Activated CD4-positive, alpha-beta T cell treated with anti-CD3 and anti-CD28 coated beads for 4 hours (primary cell): ENCODE measurements around the gene SLC1A7.

Experiments
- DNase-seq, 2 donors: peaks; one replicate each; pipeline ENCODE4 v3.0.0-alpha.2; 2020

Gene SLC1A7

DNA sequence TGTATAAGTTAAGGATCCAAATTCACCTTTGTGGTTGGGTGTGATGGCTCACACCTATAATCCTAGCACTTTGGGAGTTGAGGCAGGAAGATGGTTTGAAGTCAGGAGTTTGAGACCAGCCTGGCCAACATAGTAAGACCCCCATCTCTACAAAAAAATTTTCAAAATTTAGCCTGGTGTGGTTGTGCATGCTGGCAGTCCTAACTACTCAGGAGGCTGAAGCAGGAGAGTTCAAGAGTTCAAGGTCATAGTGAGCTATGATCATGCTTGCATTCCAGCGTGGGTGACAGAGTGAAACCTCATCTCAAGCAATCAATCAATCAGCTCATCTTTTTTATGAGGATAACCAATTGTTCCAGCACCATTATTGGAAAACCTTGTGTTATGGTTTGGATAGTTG, 16.5 kb upstream of the SLC1A7 start:
- no peak for DNase-seq

DNA sequence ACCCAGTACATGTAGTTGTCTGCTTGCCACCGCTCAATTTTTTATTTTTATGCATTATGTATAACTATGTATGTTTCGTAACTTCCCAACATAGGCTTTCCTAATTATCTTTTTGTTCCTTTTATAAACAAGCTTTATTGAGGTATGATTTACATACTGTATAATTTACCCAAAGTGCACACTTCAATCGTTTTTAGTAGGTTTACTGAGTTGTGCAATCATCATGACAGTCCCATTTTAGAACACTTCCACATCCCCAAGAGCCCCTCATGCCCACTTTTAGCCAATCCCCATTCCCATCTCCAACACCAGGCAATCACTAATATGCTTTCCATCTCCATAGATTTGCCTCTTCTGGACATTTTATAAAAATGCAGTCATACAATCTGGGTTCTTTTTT, 14.3 kb upstream of the SLC1A7 start:
- DNase-seq: no peak

DNA sequence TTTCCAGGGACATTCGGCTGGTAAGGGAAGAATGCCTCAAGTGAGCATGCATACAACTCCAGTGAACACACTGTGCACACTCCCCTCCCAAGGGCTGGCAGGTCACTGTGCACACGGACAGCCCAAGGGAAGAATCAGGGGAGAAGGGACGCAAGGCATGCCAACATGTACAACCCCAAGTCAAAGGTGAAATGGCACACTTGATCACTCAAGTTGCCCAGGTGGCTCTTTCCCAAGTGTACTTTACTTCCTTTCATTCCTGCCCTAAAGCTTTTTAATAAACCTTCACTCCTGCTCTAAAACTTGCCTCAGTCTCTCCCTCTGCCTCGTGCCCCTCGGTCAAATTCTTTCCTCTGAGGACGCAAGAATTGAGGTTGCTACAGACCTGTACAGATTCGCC, 13.5 kb upstream of the SLC1A7 start:
- DNase-seq: no peak

DNA sequence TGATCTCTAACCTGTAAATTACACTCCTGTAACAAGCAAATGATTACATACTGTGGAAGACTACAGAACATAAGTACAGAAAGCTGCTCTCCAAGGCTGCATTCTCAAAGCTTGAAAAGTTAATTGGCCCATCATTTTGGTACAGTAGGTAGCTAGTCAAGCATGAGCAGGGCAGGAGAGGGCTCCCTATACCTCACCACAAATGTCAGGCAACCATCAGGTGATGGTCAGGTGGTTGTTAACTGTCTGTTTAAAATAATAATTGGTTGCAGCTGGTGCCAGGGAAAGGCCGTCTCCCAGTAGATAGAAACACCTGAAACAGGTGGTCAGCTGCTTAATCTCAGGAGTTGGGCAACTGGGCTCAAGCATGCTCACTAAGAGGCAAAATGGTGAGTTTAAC, 13.1 kb upstream of the SLC1A7 start:
- no peak for DNase-seq

DNA sequence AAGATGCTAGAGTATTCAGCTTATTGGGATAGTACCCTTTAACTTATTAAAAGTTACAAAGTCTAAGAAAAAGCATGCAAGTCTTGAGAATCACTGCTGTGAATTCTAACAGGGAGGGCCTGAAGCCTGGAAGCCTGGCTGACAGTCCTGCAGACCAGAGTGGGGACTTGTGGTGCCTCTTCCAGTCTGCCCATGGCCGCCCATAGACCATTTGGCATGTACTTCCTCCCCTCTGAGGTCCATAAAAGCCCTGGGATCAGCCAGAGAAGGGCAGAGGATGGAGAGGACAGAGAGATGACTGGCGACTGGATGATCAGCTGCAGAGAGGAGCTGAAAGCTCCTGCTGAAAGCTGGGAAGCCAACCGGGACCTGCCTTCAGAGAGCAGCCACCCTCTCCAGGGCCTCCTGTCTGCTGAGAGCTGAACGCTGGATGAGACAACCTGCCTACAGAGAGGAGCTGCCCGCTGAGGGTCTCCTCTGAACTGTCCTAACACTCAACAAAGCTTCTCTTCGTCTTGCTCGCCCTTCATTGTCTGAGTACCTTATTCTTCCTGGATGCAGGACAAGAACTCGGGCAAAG, 12.5 kb upstream of the SLC1A7 start:
- DNase-seq: no peak

DNA sequence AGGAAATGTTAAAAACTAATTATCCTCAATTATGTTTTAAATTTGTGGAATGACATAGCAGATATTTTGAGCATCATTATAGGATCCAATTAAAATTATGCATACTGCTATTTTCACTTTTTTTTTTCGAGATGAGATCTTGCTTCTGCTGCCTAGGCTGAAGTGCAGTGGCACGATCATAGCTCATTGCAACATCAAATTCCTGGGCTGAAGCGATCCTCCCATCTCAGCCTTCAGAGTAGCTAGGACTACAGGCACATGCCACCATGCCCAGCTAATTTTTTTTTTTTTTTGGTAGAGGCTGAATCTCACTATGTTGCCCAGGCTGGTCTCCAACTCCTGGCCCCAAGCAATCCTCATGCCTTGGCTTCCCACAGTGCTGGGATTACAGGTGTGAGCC, 11.3 kb upstream of the SLC1A7 start:
- no peak for DNase-seq

DNA sequence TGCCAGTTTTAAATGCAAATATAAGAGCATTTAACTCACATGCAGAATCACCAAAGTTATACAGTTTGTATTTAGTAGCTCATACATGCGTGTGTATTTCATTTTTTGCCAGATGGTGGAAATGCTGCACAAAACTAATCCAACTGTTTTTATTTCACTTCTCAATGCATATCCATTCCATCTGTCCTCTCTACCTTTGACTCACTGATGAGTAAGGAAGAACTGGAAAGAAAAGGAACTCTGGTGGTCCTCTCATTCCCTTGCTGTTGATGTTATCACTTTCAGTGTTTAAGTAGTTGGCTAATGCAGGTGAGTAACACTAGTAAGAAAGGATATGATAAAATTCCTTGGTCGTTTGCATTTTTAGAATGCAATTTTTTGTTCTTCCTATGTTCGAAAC, 5.7 kb upstream of the SLC1A7 start:
- DNase-seq: no peak

DNA sequence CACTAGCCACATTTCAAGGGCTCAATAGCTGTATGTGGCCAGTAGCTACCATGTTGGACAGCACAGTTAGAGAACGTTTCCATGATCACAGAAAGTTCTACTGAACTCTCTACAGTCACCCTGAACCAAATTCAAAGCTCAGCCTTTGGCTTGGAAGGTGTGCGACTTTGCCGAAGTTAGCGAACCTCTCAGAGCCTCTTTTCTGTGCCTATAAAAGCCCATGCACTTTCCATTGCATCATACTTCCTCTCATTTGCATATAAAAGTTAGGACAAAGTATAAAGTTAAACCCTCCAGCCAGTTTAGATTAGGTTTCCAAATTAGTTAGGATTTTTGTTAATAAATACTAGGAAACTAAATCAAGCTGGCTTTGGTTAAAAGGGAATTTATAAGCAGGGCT, 4.7 kb upstream of the SLC1A7 start:
- no peak for DNase-seq

DNA sequence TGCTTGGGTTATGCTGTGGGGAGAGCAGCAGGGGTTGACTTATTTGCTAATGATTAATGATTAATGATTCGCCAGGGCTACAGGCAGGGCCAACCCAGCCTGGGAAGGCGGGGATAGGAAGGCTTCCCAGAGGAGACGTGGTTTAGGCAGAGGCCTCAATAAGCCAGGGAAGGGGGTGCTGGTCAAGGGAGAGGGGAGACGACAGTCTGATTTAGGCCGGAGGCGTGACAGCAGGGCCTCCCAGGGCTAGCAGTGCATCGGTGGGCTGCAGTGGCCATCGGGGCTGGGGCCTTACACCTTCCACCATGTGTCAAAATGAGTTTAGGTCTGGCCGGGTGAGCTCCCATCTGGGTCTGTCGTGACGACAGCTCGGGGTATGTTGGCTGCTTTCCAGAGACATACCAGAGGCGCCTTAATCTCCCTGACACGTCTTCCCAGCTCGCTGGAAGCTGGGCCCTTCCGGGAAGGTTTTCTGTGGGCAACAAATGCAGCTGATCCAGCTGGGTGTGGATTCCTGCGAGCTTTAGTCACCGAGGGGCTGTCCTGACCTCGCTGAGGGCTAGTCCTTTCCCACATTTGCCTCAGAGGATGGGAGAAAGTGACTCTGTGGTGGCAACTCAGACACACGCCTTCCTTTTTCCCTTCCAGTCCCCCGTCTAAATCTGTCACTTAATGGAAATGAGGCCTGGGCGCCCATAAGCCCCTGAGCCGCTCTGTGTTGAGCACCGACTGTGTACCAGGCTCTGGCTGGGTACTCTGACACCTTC, 3.7 kb upstream of the SLC1A7 start:
- no peak for DNase-seq

DNA sequence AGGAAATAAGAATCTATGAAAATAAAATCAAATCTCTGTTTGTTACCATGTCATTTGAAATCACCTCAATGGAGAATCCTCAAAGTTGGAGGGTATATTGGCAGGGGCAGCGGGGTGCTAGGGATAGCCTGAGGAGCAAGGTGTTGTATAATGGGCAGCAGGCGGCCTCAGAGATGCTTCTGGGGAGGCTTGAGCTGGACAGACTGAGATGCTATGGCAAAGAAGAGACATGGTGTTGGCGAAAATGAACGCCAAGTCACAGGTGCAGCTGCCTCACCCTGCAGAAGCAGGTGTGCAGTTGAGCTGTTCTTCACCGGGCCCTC, 3.1 kb upstream of the SLC1A7 start:
- DNase-seq: no peak

DNA sequence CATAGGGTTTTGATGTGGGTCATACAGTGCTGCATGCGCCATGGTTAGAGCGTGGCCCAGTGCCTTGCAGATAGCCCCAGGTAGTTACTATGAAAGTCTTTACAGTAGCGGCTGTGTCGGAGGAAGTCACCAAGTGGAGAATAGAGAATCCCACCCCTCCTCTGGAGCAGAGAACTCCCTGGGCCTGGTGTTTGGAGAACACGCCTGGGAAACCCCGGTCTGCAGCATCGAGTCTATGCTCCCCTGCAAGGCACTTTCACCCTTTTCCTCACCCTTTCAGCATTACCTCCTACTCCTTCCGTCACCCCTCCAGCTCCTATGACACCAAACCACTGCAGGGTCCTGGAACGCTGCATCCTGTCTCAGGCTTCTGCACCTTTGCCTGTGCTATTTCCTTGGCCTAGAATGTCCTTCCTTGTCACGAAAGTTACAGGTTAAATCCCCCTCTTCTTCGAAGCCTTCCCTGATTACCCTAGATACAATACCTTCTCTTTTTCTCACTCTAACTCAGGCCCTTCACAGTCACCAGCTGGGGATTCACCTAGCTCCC, 2.7 kb upstream of the SLC1A7 start:
- no peak for DNase-seq

DNA sequence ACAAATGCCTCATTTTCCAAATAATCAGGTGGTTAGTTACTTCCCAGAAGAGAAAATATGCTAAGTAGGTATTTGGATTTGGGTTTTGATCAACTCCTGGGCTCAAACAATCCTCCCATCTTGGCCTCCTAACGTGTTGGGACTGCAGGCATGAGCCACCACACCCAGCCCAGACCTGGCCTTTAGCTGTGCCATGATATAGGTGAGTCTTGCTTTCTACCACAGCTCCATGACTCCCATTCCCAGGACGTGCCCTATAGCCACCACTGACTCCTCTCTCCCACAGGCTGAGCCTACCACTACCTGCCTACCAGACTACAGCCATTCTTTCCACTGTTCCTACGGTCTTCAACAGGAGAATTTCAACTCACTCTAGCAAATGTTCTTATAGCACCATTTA, 1.8 kb upstream of the SLC1A7 start:
- no peak for DNase-seq

DNA sequence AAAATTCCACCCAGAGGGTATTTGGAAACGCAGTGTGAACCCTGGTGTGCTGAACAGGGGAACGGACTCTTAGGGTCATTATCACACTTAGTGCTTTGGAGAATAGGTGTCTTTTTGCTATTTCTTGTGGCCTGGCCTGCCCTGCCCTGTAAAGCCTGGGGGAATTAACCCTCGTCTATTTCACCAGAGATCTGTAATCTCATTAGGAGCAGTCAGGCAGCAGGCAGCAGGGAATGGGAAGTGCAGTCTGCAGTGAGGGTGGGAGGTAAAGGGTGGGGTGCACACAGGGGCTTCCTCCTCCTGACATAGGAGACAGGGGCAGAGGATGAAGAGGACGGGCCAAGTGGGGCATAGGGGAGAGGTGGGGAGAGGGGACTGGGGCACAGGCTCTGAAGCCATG, 1.1 kb upstream of the SLC1A7 start:
- no peak for DNase-seq

DNA sequence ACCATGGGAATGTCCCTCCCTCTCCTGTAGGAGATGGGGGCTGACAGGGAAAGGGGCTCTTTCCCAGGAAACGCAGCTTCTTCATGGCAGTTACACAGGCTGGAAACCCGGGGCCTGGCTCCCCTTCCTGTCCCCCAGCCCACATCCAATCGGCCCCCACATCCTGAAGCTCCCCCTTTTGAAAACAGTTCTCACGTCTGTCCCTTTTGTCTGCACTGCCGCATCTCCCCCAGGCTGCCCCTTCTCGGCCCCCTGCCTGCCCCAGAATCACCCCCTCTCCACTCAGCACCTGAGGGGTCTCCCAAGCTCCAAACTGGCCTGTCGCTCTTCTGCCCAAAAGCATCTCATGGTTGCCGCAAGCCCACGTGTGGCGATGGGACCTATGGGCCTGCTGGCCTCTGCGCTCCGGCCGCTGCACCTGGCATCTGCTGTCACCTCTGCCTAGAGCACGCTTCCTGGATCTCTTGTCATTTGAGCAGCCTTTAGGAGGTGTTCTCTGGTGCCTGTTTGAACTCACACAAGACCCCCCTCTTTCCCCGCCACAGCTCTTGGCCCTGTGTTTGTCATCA, 867 bp downstream of the SLC1A7 start:
- no peak for DNase-seq

DNA sequence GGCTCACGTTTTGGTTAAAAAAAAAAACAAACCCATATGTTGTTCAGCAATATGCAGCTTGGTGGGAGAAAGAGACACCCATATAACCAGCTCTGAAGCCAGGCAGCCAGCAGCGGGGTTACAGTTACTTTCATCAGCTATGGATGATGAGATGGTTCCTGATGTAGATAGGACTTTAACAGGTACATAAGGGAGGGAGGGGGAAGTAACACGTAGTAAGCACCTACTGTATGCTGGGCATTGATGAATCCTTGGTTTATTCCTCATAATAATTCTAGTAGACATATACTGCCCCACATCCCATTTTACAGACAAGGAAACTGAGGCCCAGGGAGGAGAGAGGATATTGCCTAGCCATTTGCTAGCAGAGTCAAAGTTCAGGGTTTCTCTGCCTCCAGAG, 2.0 kb downstream of the SLC1A7 start:
- DNase-seq: no peak

DNA sequence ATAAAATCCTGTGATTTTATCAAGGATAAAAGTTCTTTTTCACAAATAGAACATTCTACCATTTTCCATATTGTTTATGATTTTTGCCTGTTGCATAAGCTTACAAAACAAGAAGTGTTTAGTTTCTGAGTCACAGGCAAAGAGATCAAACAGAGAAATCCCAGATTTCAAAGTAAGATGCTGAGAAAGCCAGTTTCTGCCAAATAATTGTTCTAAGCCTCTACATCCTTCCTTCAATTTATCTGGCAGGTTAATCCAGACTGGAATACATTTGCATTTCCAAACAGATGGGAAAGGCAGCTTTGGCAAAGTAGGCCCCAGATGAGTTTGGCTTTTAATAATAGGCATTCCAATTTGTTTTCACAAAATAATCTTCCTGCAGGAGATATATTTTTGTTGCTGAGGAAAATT, 2.5 kb downstream of the SLC1A7 start:
- no peak for DNase-seq

DNA sequence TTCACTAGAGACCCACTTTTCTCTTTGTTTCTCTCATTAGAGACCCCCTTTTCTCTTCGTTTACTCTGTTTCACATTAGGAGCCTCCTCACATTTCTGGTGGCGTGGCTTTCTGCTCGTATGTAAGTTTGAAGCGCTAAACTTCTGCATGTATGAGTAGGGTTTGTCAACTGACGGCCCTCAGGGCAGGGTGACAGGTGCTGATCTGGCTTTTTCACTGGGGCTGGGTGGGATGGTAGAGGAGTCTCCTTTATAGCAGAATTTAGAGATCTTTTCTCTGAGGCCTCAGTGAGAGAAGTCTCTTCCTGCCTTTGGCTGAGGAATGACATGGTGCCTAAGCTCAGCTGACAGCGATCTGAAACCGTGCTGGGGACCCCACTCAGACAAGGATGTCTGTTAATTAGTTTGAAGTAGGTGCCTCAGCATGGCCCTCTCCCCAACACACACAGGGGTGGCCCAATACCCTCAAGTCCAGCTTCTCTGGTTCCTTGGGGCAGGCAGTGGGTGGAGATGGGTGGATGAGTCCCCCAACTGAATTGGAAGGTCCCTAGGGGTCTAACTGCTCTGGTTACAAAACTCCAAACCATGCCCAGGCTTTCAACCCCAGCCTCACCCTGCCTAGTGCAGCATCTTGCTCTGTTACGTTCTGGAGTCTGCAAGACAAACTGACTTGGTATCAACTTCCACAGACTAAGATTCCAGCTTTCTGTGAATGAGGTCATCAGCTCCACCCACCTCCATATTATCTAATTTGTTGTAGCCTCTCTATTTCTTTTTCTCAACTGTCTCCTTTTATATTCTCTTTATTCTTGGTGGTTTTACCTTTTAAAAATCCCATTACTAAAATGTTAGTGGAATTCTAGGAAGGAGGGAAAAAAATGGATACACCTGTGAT, 3.2 kb downstream of the SLC1A7 start:
- DNase-seq: no peak

DNA sequence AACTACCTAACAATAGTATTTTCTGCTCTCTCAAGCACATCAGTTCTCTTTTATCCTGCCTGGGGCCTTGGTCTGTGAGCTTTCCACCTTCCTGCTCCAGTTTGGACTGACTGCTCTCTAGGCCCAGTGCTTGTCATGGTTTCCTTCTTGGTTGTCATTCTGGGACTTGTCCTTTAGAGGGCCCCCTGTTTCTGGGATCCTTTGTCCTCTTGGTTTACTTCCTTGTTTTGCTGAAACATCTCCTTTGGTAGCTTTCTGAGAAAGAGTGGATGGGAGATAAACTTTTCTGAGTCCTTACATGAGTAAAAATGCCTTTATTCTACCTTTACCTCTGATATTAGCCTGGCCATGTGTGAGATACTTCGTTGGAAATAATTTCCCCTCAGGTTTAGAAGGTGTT, 4.7 kb downstream of the SLC1A7 start:
- no peak for DNase-seq

DNA sequence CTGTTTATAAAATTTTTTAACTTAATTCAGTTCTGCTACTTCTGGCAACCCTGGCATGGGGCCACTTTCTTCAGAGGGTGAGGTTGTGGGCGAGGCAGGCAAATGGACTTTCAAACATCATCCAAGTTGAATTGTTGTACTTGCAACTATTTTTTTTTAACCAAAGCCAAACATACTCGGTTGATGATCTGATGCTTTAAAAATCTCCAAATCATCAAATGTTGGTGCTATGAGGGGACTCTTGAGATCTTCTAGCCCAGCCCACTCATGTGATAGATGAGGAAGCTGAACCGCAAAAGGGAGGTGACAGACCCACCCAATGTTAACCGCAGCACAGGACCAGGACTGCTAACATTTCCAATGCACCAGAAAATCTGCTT, 6.7 kb downstream of the SLC1A7 start:
- DNase-seq: no peak

DNA sequence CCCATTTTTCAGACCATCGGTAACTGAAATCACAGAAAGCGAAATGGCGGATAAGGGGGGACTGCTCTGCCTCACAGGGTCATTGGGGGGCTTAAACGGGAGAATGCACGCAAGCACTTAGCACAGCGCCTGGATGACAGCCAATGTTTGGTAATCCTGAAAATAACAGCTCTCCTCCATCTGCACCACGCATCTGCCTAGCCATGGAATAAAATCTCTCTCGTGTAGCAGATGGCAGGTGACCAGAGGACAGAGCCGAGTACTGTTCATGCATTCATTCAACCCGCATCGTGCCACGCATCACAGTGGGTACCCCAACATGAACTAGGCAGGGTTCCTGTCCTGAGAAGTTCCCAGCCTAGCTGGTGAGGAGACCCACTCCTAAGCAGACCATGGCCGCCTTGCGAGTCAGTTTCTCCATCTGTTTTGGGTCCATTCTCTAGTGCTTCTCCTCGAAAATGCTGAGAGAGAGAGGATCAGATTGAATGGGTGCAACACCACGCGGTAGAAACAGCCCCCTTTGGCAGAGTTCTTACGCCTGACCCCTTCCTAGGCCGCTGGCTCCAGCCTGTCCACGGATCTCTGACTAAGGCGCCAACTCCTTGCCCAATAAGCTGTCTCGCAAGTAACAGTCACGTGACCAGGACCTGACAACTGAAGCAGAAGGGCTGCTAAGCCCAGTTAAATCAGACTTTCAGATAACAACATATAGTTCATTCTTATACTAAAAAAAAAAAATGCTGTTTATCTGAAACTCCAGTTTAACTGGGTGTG, 7.3 kb downstream of the SLC1A7 start:
- no peak for DNase-seq

DNA sequence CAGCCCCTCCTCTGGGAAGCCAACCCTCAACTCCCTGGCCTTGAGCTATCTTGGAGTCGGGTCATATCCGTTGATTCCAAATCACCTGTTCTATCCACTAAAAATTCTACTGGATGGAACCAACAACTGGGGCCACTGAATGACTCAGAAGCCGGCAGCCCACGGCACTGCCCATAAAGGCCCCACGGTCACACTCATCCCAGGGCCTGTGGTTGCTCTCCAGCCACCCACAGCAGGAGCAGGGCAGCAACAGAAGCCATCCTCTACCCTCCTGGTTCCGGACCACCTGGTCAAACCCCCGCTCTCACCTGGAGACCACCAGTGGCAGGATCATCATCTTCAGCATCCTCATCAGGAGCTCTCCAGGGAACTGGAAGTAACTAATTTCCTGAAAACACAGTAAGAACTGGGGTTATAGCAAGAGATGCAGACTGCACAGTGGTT, 8.4 kb downstream of the SLC1A7 start:
- no peak for DNase-seq

DNA sequence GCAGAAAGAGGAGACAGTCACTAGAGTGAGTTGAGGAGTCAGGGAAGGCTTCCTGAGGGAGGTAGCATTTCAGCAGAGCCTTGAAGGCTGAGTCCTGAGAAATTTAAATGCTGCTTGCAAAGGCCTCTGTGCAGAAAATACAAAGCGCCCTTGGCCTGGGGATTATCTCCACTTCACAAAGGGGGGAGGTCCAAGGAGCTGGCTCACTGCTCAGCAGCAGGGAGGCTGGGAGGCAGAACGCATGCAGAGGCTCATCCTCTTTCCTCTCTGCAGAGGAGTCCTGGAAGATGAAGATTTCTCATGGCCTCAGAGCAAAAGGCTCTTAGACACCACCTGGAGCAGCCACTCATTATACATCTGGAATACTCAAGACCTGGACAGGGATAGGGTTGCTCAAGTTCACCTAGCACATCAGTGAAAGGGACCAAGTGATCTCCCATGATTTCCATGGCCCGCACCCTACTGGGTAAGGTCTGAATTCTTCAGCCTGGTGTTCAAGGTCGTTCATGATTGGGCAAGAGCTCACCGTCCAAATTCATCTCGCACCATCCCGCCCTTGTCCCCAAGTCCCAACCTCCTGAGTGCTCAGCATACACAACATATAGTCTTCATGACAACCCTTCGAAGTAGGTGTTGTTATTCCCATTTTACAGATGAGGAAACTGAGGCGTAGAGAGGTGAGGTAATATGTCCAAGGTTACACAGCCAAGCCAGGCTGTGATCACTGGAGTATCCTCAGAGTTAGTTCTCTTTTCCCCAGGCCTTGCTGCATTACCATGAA, 9.0 kb downstream of the SLC1A7 start:
- DNase-seq: no peak
